Lower leg skin (tissue), 4 donors: ENCODE data around the gene GPR55. TPM values are rescaled to one million over a fixed set of nuclear protein-coding genes. Genes with fewer than 3 reads are reported as not detected.

Experiments used
- DNase-seq, 2 donors: peaks; one replicate each; pipeline ENCODE4 v3.0.0-alpha.2; 2019; ENCODE audit warnings: low spot score in 2 of 2
- H3K4me3 ChIP-seq: fragments of 200-600 bp; sonication (generic); 2 replicates; pipeline ENCODE4 v1.5.1; 2017; ENCODE audit warnings: mild to moderate bottlenecking, low read depth; ENCODE audit not compliant: poor library complexity, severe bottlenecking
- POLR2A ChIP-seq, 2 donors: fragments of 450-650 bp; IDR thresholded peaks; one replicate each; pipeline ENCODE4 v1.6.1; 2016 to 2017; ENCODE audit warnings: antibody characterized with exemption in 2 of 2, mild to moderate bottlenecking in 1 of 2, moderate library complexity in 1 of 2
- WGBS, 2 donors: methylation state at CpG; one replicate each; pipeline ENCODE4 v1.1.5; 2018; 5-methylcytosine and 5-hydroxymethylcytosine counted together
- intact Hi-C: fragments of 100-400 bp; cut with DNase I; formaldehyde crosslinking; loops from one replicate; pipeline ENCODE4 v1.15.0; 2023; ENCODE audit warnings: low total_unique reads
- total RNA-seq, 4 donors: library from RNA; depleted of rRNA; stranded (reverse); fragments of >200 nt; gene quantifications; one replicate each; pipeline ENCODE4 v1.1.0, GENCODE V29; 2016
- TF ChIP-seq, protein P1 (sequence below), 3 donors: fragments of 450-650 bp; IDR thresholded peaks; one replicate each; pipeline ENCODE4 v1.5.1; 2016; ENCODE audit warnings: antibody characterized with exemption in 3 of 3, mild to moderate bottlenecking in 3 of 3, moderate library complexity in 2 of 3

The GPR55 gene
- total RNA-seq, 4 donors from 2014 or later = 0.30 TPM; not detected in 3

DNA sequence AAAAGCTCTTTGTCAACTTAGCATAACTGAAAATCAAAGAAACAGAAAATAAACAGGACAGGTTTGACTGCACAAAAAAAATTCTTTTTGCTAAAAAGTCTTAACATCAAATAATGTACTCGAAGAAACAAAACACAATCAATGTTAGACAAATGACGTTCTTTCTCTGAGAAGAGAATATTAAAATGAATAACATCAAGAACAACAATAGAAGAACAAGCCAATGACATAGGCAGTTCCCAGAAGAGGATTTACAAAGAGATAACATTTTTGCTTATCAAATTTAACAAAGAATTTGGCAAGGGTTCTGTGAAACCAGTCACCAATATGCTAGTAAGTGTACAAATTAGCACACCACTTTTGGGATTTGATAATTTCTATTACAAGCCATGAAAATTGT lies 5.8 kb downstream of the GPR55 start:
- 75 to 76% methylated on average over 2 of the region's 2 CpGs for WGBS, 2 donors
- intact Hi-C loops = no loop called here

DNA sequence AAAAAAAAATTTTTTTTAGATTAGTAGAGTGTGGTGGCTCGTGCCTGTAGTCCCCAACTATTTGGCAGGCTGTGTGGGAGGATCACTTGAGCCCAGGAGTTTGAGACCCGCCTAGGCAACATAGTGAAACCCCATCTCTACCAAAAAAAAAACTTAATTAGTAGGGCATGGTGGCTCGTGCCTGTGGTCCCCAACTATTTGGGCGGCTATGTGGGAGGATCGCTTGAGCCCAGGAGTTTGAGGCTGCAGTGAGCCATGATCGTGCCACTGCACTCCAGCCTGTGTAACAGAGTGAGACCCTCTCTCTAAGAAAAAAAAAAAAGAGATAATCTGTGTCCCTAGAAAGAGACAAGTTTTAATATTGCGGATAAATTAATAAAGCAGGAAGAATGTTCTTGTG lies 8.8 kb downstream of the GPR55 start:
- 77 to 79% methylated on average over 7 of the region's 7 CpGs for WGBS, 2 donors
- H3K4me3 ChIP-seq = no peak overlapping the region
- no peak for TF ChIP-seq POLR2A (IDR thresholded peaks at IDR 0.05)
- TF ChIP-seq, protein P1, sequence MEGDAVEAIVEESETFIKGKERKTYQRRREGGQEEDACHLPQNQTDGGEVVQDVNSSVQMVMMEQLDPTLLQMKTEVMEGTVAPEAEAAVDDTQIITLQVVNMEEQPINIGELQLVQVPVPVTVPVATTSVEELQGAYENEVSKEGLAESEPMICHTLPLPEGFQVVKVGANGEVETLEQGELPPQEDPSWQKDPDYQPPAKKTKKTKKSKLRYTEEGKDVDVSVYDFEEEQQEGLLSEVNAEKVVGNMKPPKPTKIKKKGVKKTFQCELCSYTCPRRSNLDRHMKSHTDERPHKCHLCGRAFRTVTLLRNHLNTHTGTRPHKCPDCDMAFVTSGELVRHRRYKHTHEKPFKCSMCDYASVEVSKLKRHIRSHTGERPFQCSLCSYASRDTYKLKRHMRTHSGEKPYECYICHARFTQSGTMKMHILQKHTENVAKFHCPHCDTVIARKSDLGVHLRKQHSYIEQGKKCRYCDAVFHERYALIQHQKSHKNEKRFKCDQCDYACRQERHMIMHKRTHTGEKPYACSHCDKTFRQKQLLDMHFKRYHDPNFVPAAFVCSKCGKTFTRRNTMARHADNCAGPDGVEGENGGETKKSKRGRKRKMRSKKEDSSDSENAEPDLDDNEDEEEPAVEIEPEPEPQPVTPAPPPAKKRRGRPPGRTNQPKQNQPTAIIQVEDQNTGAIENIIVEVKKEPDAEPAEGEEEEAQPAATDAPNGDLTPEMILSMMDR (IDR thresholded peaks at IDR 0.05) = no peak
- intact Hi-C loops = no loop called here
- DNase-seq = peak in 1 of 2 donors; percentile 25

More for the DNA sequence above, 5.8 kb downstream of the GPR55 start:
- H3K4me3 ChIP-seq = no peak overlapping the region
- no peak for DNase-seq
- TF ChIP-seq POLR2A (IDR thresholded peaks at IDR 0.05) = no peak
- TF ChIP-seq, protein P1 (IDR thresholded peaks at IDR 0.05) = no peak

DNA sequence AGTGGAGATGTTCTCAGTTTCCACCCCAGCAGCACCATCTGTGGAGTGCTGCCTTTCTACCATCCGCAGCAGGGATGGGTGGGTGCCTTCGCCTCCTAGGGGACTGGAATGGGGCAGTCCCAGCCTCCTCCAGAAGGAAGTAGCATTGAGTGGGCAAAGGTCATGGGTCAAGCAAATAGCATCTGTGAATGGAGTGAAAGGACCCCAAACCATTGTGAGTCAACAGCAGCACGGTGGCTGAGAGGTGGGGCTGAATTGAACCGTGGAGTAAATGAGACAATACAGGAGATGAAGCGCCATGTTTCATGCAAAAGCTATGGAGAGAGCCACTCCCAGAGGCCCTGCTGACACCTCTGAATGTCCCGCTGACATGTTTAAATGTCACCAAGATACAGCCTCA lies 9.7 kb downstream of the GPR55 start:
- no peak overlapping the region for H3K4me3 ChIP-seq
- TF ChIP-seq POLR2A (IDR thresholded peaks at IDR 0.05) = no peak
- TF ChIP-seq, protein P1 (IDR thresholded peaks at IDR 0.05) = no peak
- intact Hi-C loops = no loop called here
- DNase-seq = peak in 1 of 2 donors; percentile 62
- WGBS, 2 donors = 66 to 74% methylated on average over 6 of the region's 6 CpGs

DNA sequence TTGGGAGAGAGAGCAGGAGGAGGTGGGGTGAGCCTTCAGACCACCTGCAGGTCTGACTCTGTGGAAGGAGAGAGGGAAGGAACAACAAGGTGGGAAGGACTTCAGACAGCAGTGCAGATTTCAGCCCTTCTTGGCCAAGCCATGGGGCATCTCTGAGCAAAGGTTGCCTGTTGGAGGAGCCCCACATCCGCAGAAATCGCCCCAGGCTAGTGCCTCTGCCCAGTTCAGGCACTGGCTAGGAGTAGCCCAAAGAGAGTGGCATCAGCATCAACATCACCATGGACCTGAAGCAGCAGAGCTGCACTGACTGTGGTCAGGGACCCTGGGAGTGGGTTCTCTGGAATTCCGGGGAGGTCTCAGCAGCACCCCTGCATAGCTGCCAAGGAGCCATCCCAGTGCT lies 10.2 kb downstream of the GPR55 start:
- intact Hi-C loops = no loop called here
- H3K4me3 ChIP-seq = no peak overlapping the region
- TF ChIP-seq, protein P1 (IDR thresholded peaks at IDR 0.05) = no peak
- no peak for TF ChIP-seq POLR2A (IDR thresholded peaks at IDR 0.05)
- DNase-seq = no peak
- WGBS, 2 donors = 74 to 80% methylated on average over 3 of the region's 3 CpGs

DNA sequence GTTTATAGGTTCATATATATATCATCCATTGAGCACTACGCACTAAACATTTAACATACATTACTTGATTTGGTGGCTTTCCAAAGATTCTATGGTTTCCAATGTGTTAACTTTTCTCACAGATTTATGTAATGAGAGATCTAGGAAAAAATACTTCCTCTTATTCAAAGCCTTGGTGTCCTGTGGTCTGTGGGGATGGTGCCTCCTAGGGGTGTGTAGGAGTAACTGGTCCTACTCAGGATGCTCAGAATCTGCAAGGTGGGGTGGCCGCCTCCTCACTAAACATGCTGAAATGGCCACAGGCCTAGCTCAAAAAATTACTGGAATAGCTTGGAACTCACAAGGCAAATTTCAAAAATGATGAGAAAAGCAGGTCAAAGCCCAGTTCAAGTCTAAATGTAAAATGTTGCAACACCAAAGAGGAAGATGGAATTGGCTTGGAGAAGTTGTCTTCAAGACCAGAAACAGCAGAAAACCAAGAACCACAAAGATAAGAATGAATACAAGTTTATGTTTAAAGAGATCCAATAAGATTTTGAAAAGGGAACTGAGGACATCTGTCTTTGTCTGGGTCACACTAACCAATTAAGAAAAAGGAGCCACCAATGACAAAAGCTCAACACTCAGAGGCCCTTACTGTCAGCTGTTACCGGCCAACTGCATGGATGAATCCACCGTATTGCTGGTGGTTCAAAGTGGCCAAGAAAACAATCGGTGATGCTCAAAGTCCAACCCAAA lies 11.5 kb downstream of the GPR55 start:
- WGBS, 2 donors = 88 to 89% methylated on average over 5 of the region's 5 CpGs
- TF ChIP-seq, protein P1 (IDR thresholded peaks at IDR 0.05) = no peak
- TF ChIP-seq POLR2A (IDR thresholded peaks at IDR 0.05) = no peak
- intact Hi-C loops = no loop called here
- DNase-seq = peak in 1 of 2 donors; percentile 76
- no peak overlapping the region for H3K4me3 ChIP-seq

DNA sequence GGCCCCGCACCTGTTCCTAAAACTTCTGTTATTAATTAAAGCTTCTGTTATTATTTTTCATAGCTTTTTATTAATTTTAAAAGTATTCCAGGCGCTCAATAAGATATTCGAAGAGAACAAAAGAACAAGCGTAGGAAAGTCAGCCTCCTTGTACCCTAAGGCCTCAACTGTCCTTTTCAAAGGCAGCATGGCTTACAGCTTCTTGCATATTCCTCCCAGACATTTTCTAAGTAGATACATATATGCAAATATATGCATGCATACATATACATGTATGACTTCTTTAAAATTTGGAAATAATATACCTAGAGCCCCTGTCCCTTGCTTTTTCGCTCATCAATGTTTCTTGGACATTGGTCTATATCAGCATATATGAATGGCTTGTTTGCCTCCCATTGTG lies 12.3 kb downstream of the GPR55 start:
- intact Hi-C loops = no loop called here
- 94% methylated on average over 5 of the region's 5 CpGs for WGBS, 2 donors

More for the DNA sequence above, 12.3 kb downstream of the GPR55 start:
- no peak for DNase-seq
- H3K4me3 ChIP-seq = no peak overlapping the region
- TF ChIP-seq, protein P1 (IDR thresholded peaks at IDR 0.05) = no peak
- no peak for TF ChIP-seq POLR2A (IDR thresholded peaks at IDR 0.05)
